Esophagus muscularis mucosa (tissue), 4 donors: ENCODE results near the gene KCTD21. TPM values are rescaled to one million over a fixed set of nuclear protein-coding genes. Genes with fewer than 3 reads are reported as not detected.
"Not testable (repeated sequence)": the region's sequence is repeated elsewhere in the genome, so short reads cannot be mapped to it uniquely, and the experiment has no call there.

Experiments used
- DNase-seq: peaks from one replicate; pipeline ENCODE4 v3.0.0-alpha.2; 2017; ENCODE audit errors: extremely low spot score
- H3K27ac ChIP-seq, 4 donors: fragments of 200-600 bp; sonication (generic); replicated peaks in 1 of 4; 1 replicate in 3 of 4; 2 replicates in 1 of 4; pipeline ENCODE4 v1.5.1; 2016 to 2019; ENCODE audit warnings: mild to moderate bottlenecking in 1 of 4
- H3K27me3 ChIP-seq, 4 donors: fragments of 200-600 bp; sonication (generic); one replicate each; pipeline versions ENCODE4 v1.5.1 to v1.6.0; 2016 to 2019
- H3K36me3 ChIP-seq, 4 donors: fragments of 200-600 bp; sonication (generic); one replicate each; pipeline ENCODE4 v1.5.1; 2016 to 2019
- H3K4me1 ChIP-seq, 4 donors: fragments of 200-600 bp; sonication (generic); one replicate each; pipeline ENCODE4 v1.5.1; 2016 to 2019
- H3K4me3 ChIP-seq, 4 donors: fragments of 200-600 bp; sonication (generic); 1 replicate in 2 of 4; 2 replicates in 2 of 4; pipeline ENCODE4 v1.5.1; 2016 to 2019; ENCODE audit warnings: mild to moderate bottlenecking in 4 of 4, moderate library complexity in 1 of 4
- H3K9me3 ChIP-seq, 4 donors: fragments of 200-600 bp; sonication (generic); 1 replicate in 3 of 4; 2 replicates in 1 of 4; pipeline ENCODE4 v1.5.1; 2016 to 2019
- EP300 ChIP-seq: sonication (generic); formaldehyde crosslinking; IDR thresholded peaks from one replicate; pipeline ENCODE4 v1.6.1; 2017; ENCODE audit warnings: antibody characterized with exemption
- POLR2A ChIP-seq: fragments of 450-650 bp; IDR thresholded peaks from one replicate; pipeline ENCODE4 v1.6.1; 2017; ENCODE audit warnings: antibody characterized with exemption, moderate library complexity, mild to moderate bottlenecking, low read depth
- POLR2AphosphoS5 ChIP-seq, 2 donors: sonication (generic); formaldehyde crosslinking; IDR thresholded peaks; one replicate each; pipeline ENCODE4 v1.6.1; 2017; ENCODE audit warnings: antibody characterized with exemption in 2 of 2
- WGBS: methylation state at CpG from one replicate; pipeline ENCODE4 v1.1.5; 2018; 5-methylcytosine and 5-hydroxymethylcytosine counted together
- intact Hi-C: fragments of 100-400 bp; cut with DNase I; formaldehyde crosslinking; loops from one replicate; pipeline ENCODE4 v1.15.1; 2023
- total RNA-seq, 4 donors: library from RNA; depleted of rRNA; stranded (reverse); fragments of >200 nt; gene quantifications; one replicate each; pipeline versions ENCODE4 v1.1.0 to v1.2.1, GENCODE V29; 2016
- TF ChIP-seq, protein P1 (sequence below), 3 experiments: fragments of 200-600 bp in 2 of 3; fragments of 450-650 bp in 1 of 3; sonication (generic) in 2 of 3; IDR thresholded peaks; one replicate each; pipeline ENCODE4 v1.5.1; 2017 to 2019; ENCODE audit warnings: antibody characterized with exemption in 3 of 3, mild to moderate bottlenecking in 2 of 3, moderate library complexity in 1 of 3

Gene KCTD21, protein sequence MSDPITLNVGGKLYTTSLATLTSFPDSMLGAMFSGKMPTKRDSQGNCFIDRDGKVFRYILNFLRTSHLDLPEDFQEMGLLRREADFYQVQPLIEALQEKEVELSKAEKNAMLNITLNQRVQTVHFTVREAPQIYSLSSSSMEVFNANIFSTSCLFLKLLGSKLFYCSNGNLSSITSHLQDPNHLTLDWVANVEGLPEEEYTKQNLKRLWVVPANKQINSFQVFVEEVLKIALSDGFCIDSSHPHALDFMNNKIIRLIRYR
- total RNA-seq = 10 to 100 TPM in 2 of 4 donors, 1 to 10 TPM in 2; 6.6 to 21.0 (median 12.1) TPM

DNA sequence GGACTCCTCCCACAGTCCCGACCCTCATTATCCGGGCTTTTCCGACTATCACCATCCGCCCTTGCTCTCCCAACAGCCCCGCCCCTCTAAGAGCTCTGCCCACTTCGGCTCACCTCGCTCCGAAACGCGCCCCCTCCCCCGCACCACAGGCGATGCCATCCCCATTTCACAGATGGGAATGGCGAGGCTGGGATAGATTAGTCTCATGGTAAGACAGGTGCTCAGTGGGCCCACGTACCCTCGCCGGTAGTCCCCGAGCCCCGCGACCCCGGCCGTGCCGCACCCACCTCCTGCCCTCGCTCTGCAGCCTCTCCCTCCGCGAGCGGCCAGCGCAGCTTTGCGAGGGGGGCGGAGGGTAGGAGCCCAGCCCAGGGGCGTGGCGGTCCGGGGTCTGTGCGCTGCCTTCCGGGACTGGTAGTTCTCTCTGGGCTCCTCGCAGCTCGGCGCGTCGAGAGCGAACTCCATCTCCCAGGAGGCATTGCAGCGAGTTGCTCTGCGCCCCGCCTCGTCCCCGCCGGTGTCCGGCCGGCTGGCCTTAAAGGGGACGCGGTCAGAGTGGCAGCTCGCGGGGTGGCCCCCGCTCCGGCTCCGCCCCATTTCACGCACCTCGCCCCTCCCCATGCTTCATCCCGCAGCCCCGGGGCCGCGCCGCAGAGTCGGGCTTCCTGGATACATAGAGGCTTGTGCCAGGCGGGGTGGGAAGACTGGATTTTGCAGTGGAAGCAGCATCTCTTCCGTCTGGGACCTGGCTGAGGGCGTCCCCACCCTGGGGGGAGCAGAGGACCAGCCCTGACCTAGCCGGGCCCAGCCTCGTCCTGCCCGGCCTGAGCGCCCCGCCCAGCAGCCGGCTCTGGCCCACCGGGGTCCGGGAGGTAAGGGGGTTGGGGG is at the start of gene KCTD21, which contains the start of gene USP35:
TSS of gene KCTD21 (minus strand) at position 341 of the 888 bp plus-strand sequence. CDS start 14,072 bp downstream, outside the sequence.
TSS of gene USP35 (plus strand) at position 634 of the 888 bp plus-strand sequence. CDS start 7,327 bp downstream, outside the sequence.
- intact Hi-C loops = loop anchor here (5.0 kb wide), 2 partner anchors 41 to 374 kb away; no protein-coding TSS in a partner anchor
- H3K4me1 ChIP-seq = peaks cover 25 to 68% (median 61%) of the 10 kb centered on the region in 4 donors
- TF ChIP-seq, protein P1, sequence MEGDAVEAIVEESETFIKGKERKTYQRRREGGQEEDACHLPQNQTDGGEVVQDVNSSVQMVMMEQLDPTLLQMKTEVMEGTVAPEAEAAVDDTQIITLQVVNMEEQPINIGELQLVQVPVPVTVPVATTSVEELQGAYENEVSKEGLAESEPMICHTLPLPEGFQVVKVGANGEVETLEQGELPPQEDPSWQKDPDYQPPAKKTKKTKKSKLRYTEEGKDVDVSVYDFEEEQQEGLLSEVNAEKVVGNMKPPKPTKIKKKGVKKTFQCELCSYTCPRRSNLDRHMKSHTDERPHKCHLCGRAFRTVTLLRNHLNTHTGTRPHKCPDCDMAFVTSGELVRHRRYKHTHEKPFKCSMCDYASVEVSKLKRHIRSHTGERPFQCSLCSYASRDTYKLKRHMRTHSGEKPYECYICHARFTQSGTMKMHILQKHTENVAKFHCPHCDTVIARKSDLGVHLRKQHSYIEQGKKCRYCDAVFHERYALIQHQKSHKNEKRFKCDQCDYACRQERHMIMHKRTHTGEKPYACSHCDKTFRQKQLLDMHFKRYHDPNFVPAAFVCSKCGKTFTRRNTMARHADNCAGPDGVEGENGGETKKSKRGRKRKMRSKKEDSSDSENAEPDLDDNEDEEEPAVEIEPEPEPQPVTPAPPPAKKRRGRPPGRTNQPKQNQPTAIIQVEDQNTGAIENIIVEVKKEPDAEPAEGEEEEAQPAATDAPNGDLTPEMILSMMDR (IDR thresholded peaks at IDR 0.05) = no peak
- TF ChIP-seq POLR2A (peak; percentile 74), POLR2AphosphoS5 (IDR thresholded peaks at IDR 0.05) (peak; percentile 90 to 96), EP300 (no peak)

DNA sequence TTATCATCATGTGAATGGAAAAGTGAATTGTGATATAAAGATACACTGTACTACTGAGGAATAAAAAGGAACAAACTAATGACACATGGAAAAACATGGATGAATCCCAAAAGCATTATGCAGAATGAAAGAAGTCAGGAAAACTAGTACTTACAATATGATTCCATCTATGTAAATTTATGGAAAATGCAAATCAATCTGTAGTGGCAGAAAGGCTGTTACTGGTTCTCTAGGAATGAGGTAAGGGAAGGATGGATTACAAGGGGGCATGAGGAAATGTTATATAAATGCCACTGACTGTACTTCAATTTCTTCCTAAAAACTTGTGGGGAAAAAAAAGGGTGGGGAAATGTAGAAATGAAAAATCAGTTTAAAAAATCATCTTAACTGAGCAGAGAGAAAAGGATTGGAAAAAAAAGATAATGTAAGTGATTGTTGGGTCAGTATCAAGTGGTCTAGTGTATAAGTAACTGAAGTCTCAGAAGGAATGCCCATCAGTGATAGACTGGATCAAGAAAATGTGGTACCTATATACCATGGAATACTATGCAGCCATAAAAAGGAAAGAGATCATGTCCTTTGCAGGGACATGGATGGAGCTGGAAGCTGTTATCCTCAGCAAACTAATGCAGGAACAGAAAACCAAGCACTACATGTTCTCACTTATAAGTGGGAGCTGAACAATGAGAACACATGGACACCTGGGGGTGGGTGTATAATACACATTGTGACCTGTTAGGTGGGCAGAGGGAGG is 49.0 kb upstream of the KCTD21 start:
- peaks cover 0 to 4% (median 0%) of the 10 kb centered on the region in 4 donors for H3K36me3 ChIP-seq
- intact Hi-C loops = no loop called here
- TF ChIP-seq, protein P1 (IDR thresholded peaks at IDR 0.05) = no peak
- no peak for TF ChIP-seq POLR2AphosphoS5 (IDR thresholded peaks at IDR 0.05)
- no peak for TF ChIP-seq EP300
- H3K4me3 ChIP-seq = no peak overlapping the region
- H3K27me3 ChIP-seq = no peaks in the 10 kb centered on the region
- no peak for DNase-seq
- no peak overlapping the region for H3K27ac ChIP-seq
- peaks cover 3 to 11% (median 7%) of the 10 kb centered on the region in 4 donors for H3K4me1 ChIP-seq
- peaks cover 0 to 4% (median 0%) of the 10 kb centered on the region in 4 donors for H3K9me3 ChIP-seq

More for the DNA sequence above, at the start of gene KCTD21, which contains the start of gene USP35:
- peak within 1 kb of the TSS; percentile 75 to 94 (median 82) for H3K4me3 ChIP-seq
- no peaks in the 10 kb centered on the region for H3K9me3 ChIP-seq
- peak within 1 kb of the TSS; percentile 80 to 89 (median 86) for H3K27ac ChIP-seq
- DNase-seq = peak; percentile 99
- no peaks in the 10 kb centered on the region for H3K27me3 ChIP-seq
- WGBS = 2% methylated on average over 25 of the region's 74 CpGs
- H3K36me3 ChIP-seq = peaks cover 0 to 4% (median under 1%) of the 10 kb centered on the region in 4 donors

DNA sequence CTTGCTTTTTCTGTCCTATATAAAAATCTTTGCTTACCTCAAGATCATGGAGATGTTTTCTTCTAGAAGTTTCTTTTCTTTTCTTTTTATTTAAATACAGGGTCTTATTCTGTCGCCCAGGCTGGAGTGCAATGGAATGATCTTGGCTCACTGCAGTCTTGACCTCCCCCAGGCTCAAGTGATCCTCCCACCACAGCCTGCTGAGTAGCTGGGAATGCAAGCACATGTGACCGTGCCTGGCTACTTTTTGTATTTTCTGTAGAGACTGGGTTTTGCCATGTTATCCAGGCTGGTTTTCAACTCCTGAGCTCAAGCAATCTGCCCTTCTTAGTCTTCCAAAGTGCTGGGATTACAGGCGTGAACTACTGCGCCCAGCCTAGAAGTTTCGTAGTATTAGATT is 45.6 kb upstream of the KCTD21 start:
- Histone ChIP-seq H3K27ac (no peak overlapping the region), H3K36me3 (no peaks in the 10 kb centered on the region), H3K4me3 (no peak overlapping the region), H3K9me3 (no peaks in the 10 kb centered on the region), H3K4me1 (peaks cover 14 to 41% (median 32%) of the 10 kb centered on the region in 4 donors), H3K27me3 (no peaks in the 10 kb centered on the region)
- intact Hi-C loops = no loop called here
- peak; percentile 17 for DNase-seq
- 79% methylated on average over 5 of the region's 5 CpGs for WGBS
- no peak for TF ChIP-seq EP300
- TF ChIP-seq POLR2A = no peak
- TF ChIP-seq, protein P1 (IDR thresholded peaks at IDR 0.05) = no peak
- TF ChIP-seq POLR2AphosphoS5 (IDR thresholded peaks at IDR 0.05) = no peak

DNA sequence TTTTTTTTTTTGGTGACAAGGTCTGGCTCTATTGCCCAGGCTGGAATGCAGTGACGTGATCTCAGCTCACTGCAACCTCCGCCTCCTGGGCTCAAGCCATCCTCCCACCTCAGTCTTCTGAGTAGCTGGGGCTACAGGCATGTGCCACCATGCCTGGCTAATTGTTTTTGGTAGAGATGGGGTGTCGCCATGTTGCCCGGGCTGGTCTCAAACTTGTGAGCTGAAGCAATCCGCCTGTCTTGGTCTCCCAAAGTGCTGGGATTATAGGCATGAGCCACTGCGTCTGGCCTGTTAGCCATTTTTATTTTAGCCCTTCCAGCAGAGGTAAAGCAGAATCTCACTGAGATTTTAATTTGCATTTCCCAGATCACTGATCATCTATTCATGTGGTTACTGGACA is 44.6 kb upstream of the KCTD21 start:
- H3K4me1 ChIP-seq = peaks cover 14 to 41% (median 32%) of the 10 kb centered on the region in 4 donors
- 88% methylated on average over 6 of the region's 6 CpGs for WGBS

More for the DNA sequence above, 44.6 kb upstream of the KCTD21 start:
- H3K4me3 ChIP-seq, intact Hi-C loops, H3K9me3 ChIP-seq, H3K36me3 ChIP-seq, H3K27ac ChIP-seq, H3K27me3 ChIP-seq: not testable (repeated sequence)
- DNase-seq = peak; percentile 80
